GM06990 (cell line): ENCODE results near the gene EXD2.

Experiments used
- DNase-seq: peaks from one replicate; pipeline ENCODE4 v3.0.0-alpha.2; 2011; ENCODE audit not compliant: insufficient read length; ENCODE audit errors: extremely low read depth
- H3K27me3 ChIP-seq: replicated peaks from 2 replicates; pipeline ENCODE4 v1.6.0; 2011; ENCODE audit warnings: low read length; ENCODE audit not compliant: control insufficient read depth, insufficient read depth
- H3K36me3 ChIP-seq: 2 replicates; pipeline ENCODE4 v1.5.1; 2011; ENCODE audit warnings: low read length; ENCODE audit not compliant: control insufficient read depth, insufficient read depth
- H3K4me3 ChIP-seq: replicated peaks from 2 replicates; pipeline ENCODE4 v1.5.1; 2011; ENCODE audit warnings: low read depth, mild to moderate bottlenecking, control low read depth, low read length
- TF ChIP-seq, protein P1 (sequence below): IDR thresholded peaks from 2 replicates; pipeline ENCODE4 v1.5.1; 2011; ENCODE audit warnings: low read length, control low read depth, mild to moderate bottlenecking, inconsistent platforms; ENCODE audit not compliant: insufficient read depth, poor library complexity, severe bottlenecking

Gene EXD2

GRCh38 chr14:69152181-69152901 lies 39.0 kb upstream of the EXD2 start:
- TF ChIP-seq, protein P1, sequence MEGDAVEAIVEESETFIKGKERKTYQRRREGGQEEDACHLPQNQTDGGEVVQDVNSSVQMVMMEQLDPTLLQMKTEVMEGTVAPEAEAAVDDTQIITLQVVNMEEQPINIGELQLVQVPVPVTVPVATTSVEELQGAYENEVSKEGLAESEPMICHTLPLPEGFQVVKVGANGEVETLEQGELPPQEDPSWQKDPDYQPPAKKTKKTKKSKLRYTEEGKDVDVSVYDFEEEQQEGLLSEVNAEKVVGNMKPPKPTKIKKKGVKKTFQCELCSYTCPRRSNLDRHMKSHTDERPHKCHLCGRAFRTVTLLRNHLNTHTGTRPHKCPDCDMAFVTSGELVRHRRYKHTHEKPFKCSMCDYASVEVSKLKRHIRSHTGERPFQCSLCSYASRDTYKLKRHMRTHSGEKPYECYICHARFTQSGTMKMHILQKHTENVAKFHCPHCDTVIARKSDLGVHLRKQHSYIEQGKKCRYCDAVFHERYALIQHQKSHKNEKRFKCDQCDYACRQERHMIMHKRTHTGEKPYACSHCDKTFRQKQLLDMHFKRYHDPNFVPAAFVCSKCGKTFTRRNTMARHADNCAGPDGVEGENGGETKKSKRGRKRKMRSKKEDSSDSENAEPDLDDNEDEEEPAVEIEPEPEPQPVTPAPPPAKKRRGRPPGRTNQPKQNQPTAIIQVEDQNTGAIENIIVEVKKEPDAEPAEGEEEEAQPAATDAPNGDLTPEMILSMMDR: no peak
- H3K36me3 ChIP-seq: peaks cover 2% of the 10 kb centered on the region
- peak overlapping the region; percentile 76 for H3K4me3 ChIP-seq
- no peak for DNase-seq
- H3K27me3 ChIP-seq: no peaks in the 10 kb centered on the region

DNA sequence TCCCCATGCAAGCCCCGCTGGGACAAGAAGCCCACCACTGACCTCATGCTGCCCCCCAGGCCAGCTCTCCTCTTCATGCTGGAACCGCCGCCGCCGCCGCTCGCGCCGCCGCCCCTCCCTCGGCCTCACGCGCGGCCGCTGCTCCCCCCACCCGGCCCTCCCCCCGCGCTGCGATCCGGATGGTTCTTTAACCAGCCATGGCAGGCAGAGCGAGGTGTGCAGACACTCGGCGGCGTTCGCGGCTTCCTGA lies 38.5 kb upstream of the EXD2 start, which contains the start of gene DCAF5:
Gene DCAF5 (minus strand): TSS at position 218 of the 250 bp plus-strand sequence. CDS start 141 bp downstream, at position 77.
- no peak for DNase-seq
- TF ChIP-seq, protein P1: no peak
- H3K4me3 ChIP-seq: peak within 1 kb of the TSS; percentile 76
- H3K27me3 ChIP-seq: no peaks in the 10 kb centered on the region
- H3K36me3 ChIP-seq: peaks cover 2% of the 10 kb centered on the region

- peak overlapping the region; percentile 76 for H3K4me3 ChIP-seq
- DNase-seq: peak; percentile 92
- TF ChIP-seq, protein P1: no peak
- H3K36me3 ChIP-seq: peaks cover 2% of the 10 kb centered on the region
- no peaks in the 10 kb centered on the region for H3K27me3 ChIP-seq
These were observed 38.0 kb upstream of the EXD2 start for GRCh38 chr14:69153152-69153872.

GRCh38 chr14:69153873-69154270 lies 37.4 kb upstream of the EXD2 start:
- TF ChIP-seq, protein P1: no peak
- Histone ChIP-seq H3K4me3 (peak overlapping the region; percentile 76), H3K36me3 (no peaks in the 10 kb centered on the region), H3K27me3 (no peaks in the 10 kb centered on the region)
- DNase-seq: no peak

GRCh38 chr14:69154779-69155178 lies 36.5 kb upstream of the EXD2 start:
- Histone ChIP-seq H3K36me3 (no peaks in the 10 kb centered on the region), H3K4me3 (no peak overlapping the region), H3K27me3 (no peaks in the 10 kb centered on the region)
- TF ChIP-seq, protein P1: no peak
- no peak for DNase-seq
